ENCODE data around the gene MAP3K12.

Gene MAP3K12

DNA sequence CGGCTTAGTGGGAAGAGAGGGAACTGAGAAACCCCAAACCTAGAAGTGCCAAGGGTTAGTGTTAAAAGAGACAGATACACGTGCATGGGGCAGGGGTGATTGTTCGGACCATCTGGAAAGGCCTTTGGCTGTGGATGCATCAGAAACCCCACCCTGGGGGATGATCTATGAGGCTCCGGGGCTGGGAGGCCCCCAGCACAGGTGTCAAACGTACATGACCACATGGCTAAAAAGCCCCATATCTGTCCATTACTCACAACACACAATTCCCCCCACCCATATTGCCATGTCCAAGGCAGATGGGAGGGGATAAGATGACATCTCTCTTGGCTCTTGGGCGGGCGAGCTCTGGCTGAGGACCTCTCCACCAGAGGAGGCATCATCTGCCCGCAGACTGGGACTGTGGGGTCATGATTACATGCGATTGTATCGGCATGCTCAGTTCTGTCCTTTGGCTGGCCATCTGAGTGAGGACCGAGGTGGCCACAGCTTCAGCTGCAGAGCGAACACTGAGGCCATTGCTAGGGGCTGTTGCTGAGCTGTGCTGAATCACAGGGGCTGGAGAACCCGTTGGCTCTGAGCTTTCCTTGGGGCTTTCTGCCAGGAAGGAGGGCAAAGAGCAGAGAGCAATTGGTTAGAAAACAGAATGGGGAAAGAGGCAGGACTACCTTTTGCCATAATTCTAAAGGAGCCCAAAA, 17.6 kb upstream of the MAP3K12 start:
- TF ChIP-seq, protein P1, sequence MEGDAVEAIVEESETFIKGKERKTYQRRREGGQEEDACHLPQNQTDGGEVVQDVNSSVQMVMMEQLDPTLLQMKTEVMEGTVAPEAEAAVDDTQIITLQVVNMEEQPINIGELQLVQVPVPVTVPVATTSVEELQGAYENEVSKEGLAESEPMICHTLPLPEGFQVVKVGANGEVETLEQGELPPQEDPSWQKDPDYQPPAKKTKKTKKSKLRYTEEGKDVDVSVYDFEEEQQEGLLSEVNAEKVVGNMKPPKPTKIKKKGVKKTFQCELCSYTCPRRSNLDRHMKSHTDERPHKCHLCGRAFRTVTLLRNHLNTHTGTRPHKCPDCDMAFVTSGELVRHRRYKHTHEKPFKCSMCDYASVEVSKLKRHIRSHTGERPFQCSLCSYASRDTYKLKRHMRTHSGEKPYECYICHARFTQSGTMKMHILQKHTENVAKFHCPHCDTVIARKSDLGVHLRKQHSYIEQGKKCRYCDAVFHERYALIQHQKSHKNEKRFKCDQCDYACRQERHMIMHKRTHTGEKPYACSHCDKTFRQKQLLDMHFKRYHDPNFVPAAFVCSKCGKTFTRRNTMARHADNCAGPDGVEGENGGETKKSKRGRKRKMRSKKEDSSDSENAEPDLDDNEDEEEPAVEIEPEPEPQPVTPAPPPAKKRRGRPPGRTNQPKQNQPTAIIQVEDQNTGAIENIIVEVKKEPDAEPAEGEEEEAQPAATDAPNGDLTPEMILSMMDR (IDR thresholded peaks at IDR 0.05; ENCODE audit: low read depth, low read length, missing control alignments) = no peak
- no peak overlapping the region for H3K4me3 ChIP-seq (ENCODE audit: low read depth, low read length)
- no peak for DNase-seq (ENCODE audit: low read depth)

DNA sequence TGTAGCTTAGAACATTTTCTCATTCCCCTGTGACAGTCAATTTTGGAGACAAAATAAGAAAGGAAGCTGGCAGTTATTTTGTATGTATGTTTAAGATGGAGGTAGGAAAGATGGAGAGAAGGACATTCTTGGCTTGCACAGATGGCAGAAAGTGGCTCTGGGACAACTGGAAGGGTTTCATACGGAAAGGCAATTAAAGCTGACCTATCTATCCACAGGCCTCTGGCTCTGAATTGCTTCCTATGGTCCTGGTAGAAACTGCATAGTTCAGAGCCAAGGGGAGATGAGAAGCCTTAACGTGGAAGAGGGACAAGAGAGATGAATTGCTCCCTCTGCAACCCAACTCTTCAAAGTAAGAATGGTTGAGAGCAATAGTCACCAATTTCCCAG, 16.0 kb upstream of the MAP3K12 start:
- no peak overlapping the region for H3K4me3 ChIP-seq (ENCODE audit: low read depth, low read length)
- TF ChIP-seq, protein P1 (IDR thresholded peaks at IDR 0.05; ENCODE audit: low read depth, low read length, missing control alignments) = no peak
- DNase-seq (ENCODE audit: low read depth) = no peak

DNA sequence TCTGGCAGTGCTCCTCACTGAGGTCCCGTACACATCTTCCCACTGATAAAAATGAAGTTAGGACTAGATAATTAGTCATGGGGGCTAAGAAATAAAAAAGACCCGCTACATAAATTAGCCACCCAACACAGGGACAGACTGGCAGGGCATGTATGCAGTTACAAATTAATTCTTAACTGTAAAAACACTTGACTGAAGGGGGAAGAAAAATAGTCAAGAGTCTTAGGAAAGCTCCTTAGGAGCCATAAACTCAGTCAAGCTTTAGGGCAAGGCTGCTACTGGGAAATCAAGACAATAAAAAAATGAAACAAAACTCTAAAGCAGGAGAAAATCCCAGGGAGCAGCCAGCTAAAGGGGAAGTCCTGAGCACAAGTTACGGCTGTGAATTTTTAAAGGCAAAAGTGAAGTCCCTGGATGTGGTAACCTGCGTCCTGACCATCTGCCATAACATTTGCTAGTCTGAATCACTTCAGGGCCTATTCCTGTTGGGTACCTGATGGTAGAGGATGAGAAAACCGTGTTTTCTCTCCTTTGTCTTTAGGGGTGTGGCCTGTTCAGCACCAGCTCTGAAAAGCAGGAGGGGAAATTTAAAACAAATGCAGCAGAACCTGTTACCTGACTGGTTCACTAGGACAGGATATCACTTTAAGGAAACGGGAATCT, 15.5 kb upstream of the MAP3K12 start:
- DNase-seq (ENCODE audit: low read depth) = no peak
- H3K4me3 ChIP-seq (ENCODE audit: low read depth, low read length) = no peak overlapping the region
- TF ChIP-seq, protein P1 (IDR thresholded peaks at IDR 0.05; ENCODE audit: low read depth, low read length, missing control alignments) = no peak

DNA sequence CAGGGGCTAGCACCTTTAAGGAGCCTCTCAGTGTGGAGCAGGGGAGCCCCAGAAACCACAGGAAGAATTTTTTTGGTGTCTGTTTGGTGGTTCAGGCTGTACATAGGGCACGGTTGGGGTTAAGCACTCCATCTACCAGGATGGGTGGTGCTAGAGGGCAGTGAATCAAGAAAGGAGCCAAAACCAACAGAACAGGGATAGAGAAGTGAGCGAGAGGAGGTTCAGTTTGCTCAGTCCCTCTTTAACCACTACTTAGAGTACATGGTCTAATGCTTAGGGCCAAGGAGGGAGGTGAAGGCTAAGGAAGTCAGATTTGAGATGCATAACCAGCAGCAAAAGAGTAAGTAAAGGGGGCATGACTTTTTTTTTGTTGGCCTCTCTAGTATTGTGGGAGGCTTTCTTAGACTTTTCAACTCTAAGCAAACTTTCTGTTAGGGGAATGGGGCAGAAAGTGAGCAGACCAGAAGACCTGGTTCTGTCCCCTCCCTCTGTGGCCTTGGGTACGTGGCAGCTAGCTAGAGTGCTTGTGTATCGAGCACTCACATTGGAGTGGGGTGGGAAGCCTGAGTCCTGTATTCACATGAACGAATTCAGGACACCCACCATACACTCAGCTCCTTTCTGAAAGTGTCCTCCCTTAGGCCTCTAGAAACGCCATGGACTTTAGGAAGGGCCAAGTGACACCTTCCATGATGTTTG, 14.6 kb upstream of the MAP3K12 start:
- DNase-seq (ENCODE audit: low read depth) = no peak
- no peak overlapping the region for H3K4me3 ChIP-seq (ENCODE audit: low read depth, low read length)
- TF ChIP-seq, protein P1 (IDR thresholded peaks at IDR 0.05; ENCODE audit: low read depth, low read length, missing control alignments) = no peak

DNA sequence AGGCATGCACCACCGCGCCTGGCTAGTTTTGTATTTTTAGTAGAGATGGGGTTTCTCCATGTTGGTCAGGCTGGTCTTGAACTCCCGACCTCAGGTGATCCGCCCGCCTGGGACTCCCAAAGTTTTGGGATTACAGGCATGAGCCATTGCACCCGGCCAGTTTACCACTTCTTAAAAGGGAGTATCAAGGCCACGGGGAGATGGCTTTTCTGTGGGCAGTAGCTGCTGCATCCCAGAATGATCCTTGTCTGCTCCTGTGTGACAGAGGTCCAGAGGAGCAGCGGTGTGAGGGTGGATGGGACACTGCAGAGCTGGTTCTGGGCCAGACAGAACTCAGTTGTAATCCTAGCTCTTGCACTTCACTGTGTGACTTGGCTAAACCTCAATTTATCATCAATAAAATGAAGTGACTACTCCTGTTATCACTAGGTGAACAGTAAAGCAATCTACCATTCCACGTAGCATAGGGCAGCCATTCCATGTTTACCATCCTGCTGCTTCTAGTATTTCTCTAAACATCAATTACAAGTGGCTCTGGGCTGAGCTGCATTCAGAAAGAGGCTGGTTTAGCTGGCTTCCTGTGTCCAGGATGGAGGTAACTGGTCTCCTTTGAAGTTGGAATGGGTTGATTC, 11.0 kb upstream of the MAP3K12 start:
- TF ChIP-seq, protein P1 (IDR thresholded peaks at IDR 0.05; ENCODE audit: low read depth, low read length, missing control alignments) = no peak
- H3K4me3 ChIP-seq (ENCODE audit: low read depth, low read length) = no peak overlapping the region
- DNase-seq (ENCODE audit: low read depth) = no peak

DNA sequence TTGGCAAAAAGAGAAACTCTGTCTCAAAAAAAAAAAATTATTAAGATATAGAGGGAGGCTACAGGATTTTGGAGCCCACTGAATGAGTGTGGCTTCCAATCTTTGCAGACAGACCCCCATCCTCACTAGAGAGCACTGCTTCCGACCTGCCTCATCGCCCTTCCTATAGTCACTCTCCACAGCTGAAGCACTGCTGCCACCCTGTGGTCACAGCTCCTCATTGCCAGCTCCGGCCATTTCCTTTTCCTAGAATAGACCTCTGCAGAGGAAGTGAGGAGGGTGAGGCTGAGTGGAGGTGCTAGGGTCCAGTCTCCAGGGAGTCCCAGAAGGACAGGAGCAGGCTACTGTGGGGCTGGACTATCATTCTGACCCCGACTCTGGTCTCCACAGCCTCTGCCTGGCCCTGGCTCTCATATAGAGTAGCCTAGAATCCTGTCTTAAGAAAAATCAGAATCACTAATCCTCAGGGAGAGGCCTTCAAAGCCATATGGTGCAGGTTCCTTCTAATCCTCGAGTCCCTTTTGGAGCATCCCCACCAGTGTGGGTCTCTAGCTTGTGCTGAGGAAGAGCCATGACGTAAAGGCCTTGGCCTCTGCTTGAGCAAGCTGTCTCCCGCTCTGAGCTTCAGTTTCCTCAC, 9.4 kb upstream of the MAP3K12 start:
- DNase-seq (ENCODE audit: low read depth) = peak; percentile 42
- TF ChIP-seq, protein P1 (IDR thresholded peaks at IDR 0.05; ENCODE audit: low read depth, low read length, missing control alignments) = peak; percentile 95
- H3K4me3 ChIP-seq (ENCODE audit: low read depth, low read length) = no peak overlapping the region

Measured in GM12864 (cell line).